Prostate gland (tissue), 2 donors: ENCODE data around the gene PAFAH2. TPM values are rescaled to one million over a fixed set of nuclear protein-coding genes. Genes with fewer than 3 reads are reported as not detected.

Source experiments
- DNase-seq: peaks from one replicate; pipeline ENCODE4 v3.0.0-alpha.2; 2019; ENCODE audit warnings: low spot score
- H3K27ac ChIP-seq, 2 donors: fragments of 200-600 bp; sonication (generic); 2 replicates each; pipeline ENCODE4 v1.5.1; 2017 to 2019
- H3K27me3 ChIP-seq: fragments of 200-600 bp; sonication (generic); replicated peaks from 2 replicates; pipeline ENCODE4 v1.5.1; 2019; ENCODE audit not compliant: insufficient read depth
- H3K36me3 ChIP-seq, 2 donors: fragments of 200-600 bp; sonication (generic); 1 replicate in 1 of 2; 2 replicates in 1 of 2; pipeline versions ENCODE4 v1.5.1 to v1.8.1; 2017 to 2019
- H3K4me1 ChIP-seq: fragments of 200-600 bp; sonication (generic); replicated peaks from 2 replicates; pipeline ENCODE4 v1.5.1; 2019
- H3K4me3 ChIP-seq, 2 donors: fragments of 200-600 bp; sonication (generic); 2 replicates each; pipeline ENCODE4 v1.5.1; 2017 to 2019
- H3K9me3 ChIP-seq: fragments of 200-600 bp; sonication (generic); 2 replicates; pipeline ENCODE4 v1.5.1; 2017
- POLR2A ChIP-seq: fragments of 450-650 bp; IDR thresholded peaks from one replicate; pipeline ENCODE4 v1.6.1; 2016; ENCODE audit warnings: antibody characterized with exemption, mild to moderate bottlenecking
- POLR2AphosphoS5 ChIP-seq: sonication (generic); formaldehyde crosslinking; IDR thresholded peaks from one replicate; pipeline ENCODE4 v1.6.1; 2017; ENCODE audit warnings: antibody characterized with exemption
- WGBS: methylation state at CpG from one replicate; pipeline ENCODE4 v1.1.5; 2018; 5-methylcytosine and 5-hydroxymethylcytosine counted together
- intact Hi-C: fragments of 100-400 bp; cut with DNase I; formaldehyde crosslinking; loops from one replicate; pipeline ENCODE4 v1.14.2; 2022
- total RNA-seq, 2 donors: library from RNA; depleted of rRNA; stranded (reverse); fragments of >200 nt; gene quantifications; one replicate each; pipeline ENCODE4 v1.1.0, GENCODE V29; 2016
- TF ChIP-seq, protein P1 (sequence below), 4 experiments: fragments of 200-600 bp in 2 of 4; fragments of 450-650 bp in 2 of 4; sonication (generic) in 2 of 4; IDR thresholded peaks; 1 replicate in 3 of 4; 2 replicates in 1 of 4; pipeline ENCODE4 v1.5.1; 2016 to 2019; ENCODE audit warnings: antibody characterized with exemption in 4 of 4, mild to moderate bottlenecking in 2 of 4, moderate library complexity in 2 of 4

The PAFAH2 gene
- total RNA-seq, 2 donors from 2014 or later, result 17.4 to 18.7 TPM

DNA sequence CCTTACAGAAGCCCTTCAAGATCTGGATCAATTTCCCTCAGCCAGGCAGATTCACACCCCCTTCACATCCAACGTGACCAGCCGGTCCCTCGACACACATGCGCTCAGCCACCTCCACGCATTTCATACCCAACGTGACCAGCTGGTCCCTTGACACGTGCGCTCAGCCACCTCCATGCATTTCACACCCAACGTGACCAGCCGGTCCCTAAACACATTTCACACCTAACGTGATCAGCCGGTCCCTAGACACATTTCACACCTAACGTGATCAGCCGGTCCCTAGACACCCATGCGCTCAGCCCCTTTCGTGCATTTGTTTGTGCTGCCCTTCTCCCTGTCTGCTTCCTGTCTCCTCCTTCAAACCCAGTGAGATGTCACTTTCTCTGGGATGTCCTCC lies 8.8 kb upstream of the PAFAH2 start:
- no peak for TF ChIP-seq POLR2AphosphoS5
- no peaks in the 10 kb centered on the region for H3K9me3 ChIP-seq
- H3K36me3 ChIP-seq, result no peaks in the 10 kb centered on the region
- H3K27me3 ChIP-seq, result no peaks in the 10 kb centered on the region
- DNase-seq, result no peak
- H3K27ac ChIP-seq, result no peak overlapping the region
- intact Hi-C loops, result no loop called here
- WGBS, result 94% methylated on average over 16 of the region's 16 CpGs
- no peak overlapping the region for H3K4me3 ChIP-seq
- H3K4me1 ChIP-seq, result no peaks in the 10 kb centered on the region

DNA sequence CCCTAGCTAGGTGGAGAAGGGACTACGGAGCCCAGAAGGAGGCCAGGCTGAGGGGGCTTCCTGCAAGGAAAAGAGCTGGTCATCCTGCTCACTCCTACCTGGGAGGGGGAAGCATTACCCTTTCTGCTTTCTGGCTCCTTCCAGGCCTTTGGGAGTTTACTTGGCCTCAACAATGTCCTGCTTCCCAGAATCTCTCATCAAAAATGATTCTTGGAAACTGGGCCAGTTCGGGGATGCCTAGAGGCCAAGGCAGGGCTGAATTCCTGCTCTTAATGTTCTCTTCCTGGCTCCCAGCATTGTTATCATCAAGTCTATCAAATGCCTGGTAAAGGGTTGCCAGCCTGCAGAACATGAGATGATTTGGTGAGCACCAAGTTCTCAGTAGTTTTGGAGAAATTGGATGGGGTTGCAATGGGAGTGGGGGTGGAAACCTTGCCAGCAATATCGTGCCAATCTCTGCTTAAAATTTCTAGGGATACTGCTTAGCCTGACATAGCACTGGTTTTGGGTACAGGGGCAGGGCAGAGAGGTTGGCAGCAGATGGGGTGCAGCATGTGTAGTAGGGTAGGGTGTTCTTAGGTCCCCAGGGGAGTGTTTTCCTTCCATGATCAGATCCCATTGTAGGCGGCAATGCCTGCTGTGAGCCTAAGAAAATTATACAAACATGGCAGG lies 7.7 kb upstream of the PAFAH2 start:
- no peak for TF ChIP-seq POLR2AphosphoS5
- no peak for TF ChIP-seq POLR2A
- TF ChIP-seq, protein P1, sequence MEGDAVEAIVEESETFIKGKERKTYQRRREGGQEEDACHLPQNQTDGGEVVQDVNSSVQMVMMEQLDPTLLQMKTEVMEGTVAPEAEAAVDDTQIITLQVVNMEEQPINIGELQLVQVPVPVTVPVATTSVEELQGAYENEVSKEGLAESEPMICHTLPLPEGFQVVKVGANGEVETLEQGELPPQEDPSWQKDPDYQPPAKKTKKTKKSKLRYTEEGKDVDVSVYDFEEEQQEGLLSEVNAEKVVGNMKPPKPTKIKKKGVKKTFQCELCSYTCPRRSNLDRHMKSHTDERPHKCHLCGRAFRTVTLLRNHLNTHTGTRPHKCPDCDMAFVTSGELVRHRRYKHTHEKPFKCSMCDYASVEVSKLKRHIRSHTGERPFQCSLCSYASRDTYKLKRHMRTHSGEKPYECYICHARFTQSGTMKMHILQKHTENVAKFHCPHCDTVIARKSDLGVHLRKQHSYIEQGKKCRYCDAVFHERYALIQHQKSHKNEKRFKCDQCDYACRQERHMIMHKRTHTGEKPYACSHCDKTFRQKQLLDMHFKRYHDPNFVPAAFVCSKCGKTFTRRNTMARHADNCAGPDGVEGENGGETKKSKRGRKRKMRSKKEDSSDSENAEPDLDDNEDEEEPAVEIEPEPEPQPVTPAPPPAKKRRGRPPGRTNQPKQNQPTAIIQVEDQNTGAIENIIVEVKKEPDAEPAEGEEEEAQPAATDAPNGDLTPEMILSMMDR (IDR thresholded peaks at IDR 0.05), result no peak
- 47% methylated on average over 4 of the region's 4 CpGs for WGBS
- intact Hi-C loops, result no loop called here
- Histone ChIP-seq H3K4me1 (no peaks in the 10 kb centered on the region), H3K9me3 (no peaks in the 10 kb centered on the region), H3K27me3 (no peaks in the 10 kb centered on the region), H3K27ac (no peak overlapping the region), H3K36me3 (no peaks in the 10 kb centered on the region), H3K4me3 (no peak overlapping the region)
- DNase-seq, result no peak

DNA sequence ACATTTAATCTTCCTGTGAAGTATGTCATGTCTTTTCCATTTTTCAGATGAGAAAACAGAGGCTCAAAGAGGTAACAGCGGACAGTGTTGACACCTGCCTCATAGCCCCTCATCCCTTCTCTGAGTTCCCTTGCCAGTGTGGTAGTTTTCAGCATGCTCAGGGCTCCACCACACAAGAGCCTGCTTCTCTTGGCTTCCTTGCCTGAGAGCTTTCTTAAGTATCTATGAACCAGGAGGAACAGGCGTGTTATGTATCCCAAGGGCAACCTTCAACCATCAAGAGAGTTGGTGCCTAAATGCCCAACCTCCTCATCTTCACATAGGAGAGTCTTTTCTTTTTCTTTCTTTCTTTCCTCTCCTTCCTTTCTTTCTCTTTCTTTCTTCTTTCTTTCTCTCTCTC lies 5.9 kb upstream of the PAFAH2 start:
- TF ChIP-seq POLR2A (no peak), POLR2AphosphoS5 (no peak)
- TF ChIP-seq, protein P1 (IDR thresholded peaks at IDR 0.05), result no peak
- Histone ChIP-seq H3K4me1 (no peaks in the 10 kb centered on the region), H3K4me3 (no peak overlapping the region), H3K27me3 (no peaks in the 10 kb centered on the region), H3K9me3 (no peaks in the 10 kb centered on the region), H3K27ac (no peak overlapping the region), H3K36me3 (no peaks in the 10 kb centered on the region)
- no peak for DNase-seq
- intact Hi-C loops, result no loop called here
- 83% methylated on average over 2 of the region's 2 CpGs for WGBS

DNA sequence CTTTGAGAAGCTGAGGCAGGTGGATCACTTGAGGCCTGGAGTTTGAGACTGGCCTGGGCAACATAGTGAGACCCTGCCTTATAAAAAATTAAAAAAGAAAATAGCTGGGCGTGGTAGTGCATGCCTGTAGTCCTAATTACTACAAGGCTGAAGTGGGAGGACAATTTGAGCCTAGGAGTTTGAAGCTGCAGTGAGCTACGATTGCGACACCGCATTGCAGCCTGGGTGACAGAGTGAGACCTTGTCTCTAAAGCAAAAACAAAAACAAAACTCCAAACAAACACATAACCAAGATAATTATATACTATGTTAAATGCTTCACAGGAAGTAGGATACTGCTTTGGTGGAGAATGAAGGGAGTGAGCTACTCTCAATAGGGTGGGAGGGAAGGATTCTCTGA lies 5.4 kb upstream of the PAFAH2 start:
- Histone ChIP-seq H3K27ac (no peak overlapping the region), H3K4me1 (no peaks in the 10 kb centered on the region), H3K36me3 (no peaks in the 10 kb centered on the region), H3K27me3 (no peaks in the 10 kb centered on the region), H3K9me3 (no peaks in the 10 kb centered on the region), H3K4me3 (no peak overlapping the region)
- TF ChIP-seq POLR2A (no peak), POLR2AphosphoS5 (no peak)
- TF ChIP-seq, protein P1 (IDR thresholded peaks at IDR 0.05), result no peak
- no peak for DNase-seq
- intact Hi-C loops, result no loop called here
- 88% methylated on average over 4 of the region's 4 CpGs for WGBS

DNA sequence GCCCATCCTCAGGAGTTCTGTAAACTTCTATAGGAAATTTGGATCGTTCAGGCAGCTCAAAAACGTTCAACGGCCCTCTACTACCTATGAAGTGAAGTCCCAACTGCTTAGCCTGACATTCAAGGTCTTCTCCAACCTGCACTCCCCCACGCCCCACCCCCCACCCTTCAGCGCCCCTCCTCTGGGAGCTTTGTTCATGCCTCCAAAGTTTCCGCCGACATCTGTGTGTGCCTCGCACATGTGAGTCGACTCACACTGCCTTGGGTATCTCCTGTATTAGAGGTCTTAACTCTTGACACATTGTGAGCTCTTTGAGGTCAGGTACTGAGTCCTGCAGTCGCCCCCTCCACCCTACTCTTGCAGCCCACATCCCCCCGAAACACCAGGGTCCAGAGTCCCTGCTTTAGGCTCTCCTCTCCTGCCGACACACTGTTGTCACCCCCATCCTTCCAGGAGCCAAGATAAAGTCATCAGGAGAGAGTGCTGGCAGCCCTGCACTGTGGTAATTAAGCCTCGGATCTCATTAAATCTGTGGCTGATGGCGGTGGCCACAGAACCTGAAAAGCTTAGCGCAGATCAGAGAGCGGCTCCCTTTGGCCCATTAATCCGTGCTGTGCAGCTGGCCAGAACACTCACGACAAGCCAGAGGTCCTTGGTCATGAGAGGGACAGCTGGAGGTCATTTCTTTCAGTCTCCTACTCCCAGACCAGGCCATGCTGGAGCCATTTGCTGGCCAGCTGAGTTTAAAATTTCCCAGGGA lies 1.4 kb upstream of the PAFAH2 start:
- intact Hi-C loops, result loop anchor here (5.0 kb wide), 1 partner anchor 197 kb away; the partner anchor contains the start of gene SELENON
- no peaks in the 10 kb centered on the region for H3K36me3 ChIP-seq
- H3K27ac ChIP-seq, result no peak overlapping the region
- TF ChIP-seq POLR2A, result no peak
- TF ChIP-seq POLR2AphosphoS5, result no peak
- TF ChIP-seq, protein P1 (IDR thresholded peaks at IDR 0.05), result no peak
- no peak for DNase-seq
- no peaks in the 10 kb centered on the region for H3K4me1 ChIP-seq
- H3K4me3 ChIP-seq, result no peak overlapping the region
- no peaks in the 10 kb centered on the region for H3K9me3 ChIP-seq
- no peaks in the 10 kb centered on the region for H3K27me3 ChIP-seq
- WGBS, result 89% methylated on average over 18 of the region's 18 CpGs
